Measurements from ENCODE around the gene NMT2. TPM values are rescaled to one million over a fixed set of nuclear protein-coding genes. Genes with fewer than 3 reads are reported as not detected.

The NMT2 gene
- total and polyA plus RNA-seq, 12 donors: 3.4 to 31.4 (median 7.3) TPM

DNA sequence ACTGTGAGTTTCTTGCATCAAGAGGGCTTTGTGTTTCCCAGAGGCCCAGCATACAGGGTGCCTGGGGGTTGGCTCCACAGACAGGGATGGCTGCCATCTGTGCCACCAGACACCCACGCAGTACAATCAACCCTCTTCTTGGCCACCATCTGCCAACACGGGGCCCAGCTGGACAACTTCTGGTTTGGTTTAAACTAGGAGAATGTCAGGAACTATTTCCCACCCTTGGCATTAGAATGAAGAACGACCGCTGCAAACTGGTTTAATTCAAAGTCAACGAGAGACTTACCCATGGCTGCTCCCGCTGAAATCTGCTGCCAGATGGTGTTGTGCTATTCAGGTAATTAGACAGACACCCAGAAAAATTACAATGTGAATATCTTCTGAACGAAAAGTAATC lies 27.8 kb downstream of the NMT2 start:
- Histone ChIP-seq H3K27me3 (no peaks in the 10 kb centered on the region), H3K4me3 (no peak overlapping the region), H3K9me3 (replicated peaks in 1 of 3) (no peaks in the 10 kb centered on the region), H3K36me3 (replicated peaks in 1 of 2) (no peaks in the 10 kb centered on the region), H3K4me1 (replicated peaks in 1 of 2) (no peaks in the 10 kb centered on the region), H3K27ac (no peak overlapping the region)
- DNase-seq: peak in 1 of 7 donors; percentile 29
- TF ChIP-seq POLR2A (IDR thresholded peaks at IDR 0.05): no peak
- TF ChIP-seq CTCF (IDR thresholded peaks at IDR 0.05): no peak
- intact Hi-C loops (cut with DNase I): no loop called here
- 90 to 97% (median 92%) methylated on average over 6 to 7 of the region's 7 CpGs for WGBS, 4 donors

DNA sequence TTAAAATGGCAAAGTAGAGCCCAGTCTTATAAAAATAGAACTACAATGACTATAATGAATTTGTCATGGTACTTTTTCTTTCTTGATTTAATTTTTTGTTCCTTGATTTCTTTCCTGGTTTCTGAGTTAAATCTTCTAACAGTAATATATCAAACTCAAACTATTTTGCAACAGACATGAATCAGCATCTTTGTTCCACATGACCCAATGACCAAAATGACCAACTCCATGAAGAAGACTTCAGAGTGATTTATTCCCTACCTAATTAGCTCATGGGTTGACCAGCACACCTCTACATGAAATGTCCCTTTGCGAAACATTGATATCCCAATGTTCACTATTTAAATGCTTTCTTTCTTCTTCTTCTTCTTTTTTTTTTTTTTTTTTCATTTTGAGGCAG lies 30.9 kb downstream of the NMT2 start:
- Histone ChIP-seq H3K4me3 (no peak overlapping the region), H3K36me3 (replicated peaks in 1 of 2) (peaks cover 0 to 19% of the 10 kb centered on the region in 2 donors), H3K27me3 (no peaks in the 10 kb centered on the region), H3K27ac (no peak overlapping the region), H3K4me1 (replicated peaks in 1 of 2) (no peaks in the 10 kb centered on the region), H3K9me3 (replicated peaks in 1 of 3) (no peaks in the 10 kb centered on the region)
- no peak for TF ChIP-seq POLR2A (IDR thresholded peaks at IDR 0.05)
- no peak for TF ChIP-seq CTCF (IDR thresholded peaks at IDR 0.05)
- intact Hi-C loops (cut with DNase I): no loop called here
- WGBS, 4 donors: 91 to 100% (median 100%) methylated on average over 1 of the region's 1 CpG
- no peak for DNase-seq

DNA sequence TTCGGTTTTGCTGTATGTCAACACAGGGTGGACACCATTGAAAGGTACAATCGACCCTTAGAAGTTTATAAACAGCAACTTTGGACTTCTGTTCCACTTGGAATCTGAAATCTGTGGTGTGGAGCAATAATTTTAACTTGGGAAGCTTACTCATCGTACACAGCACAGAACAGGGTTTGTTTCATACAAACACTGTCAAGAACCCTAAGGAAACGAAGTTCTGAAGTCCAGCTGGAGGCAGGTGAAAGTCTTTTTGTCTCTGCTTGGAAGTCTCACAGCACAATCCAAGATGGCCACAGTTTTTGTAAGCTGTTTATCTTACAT lies 31.5 kb downstream of the NMT2 start:
- no peak for DNase-seq
- Histone ChIP-seq H3K36me3 (replicated peaks in 1 of 2) (peaks cover 0 to 25% of the 10 kb centered on the region in 2 donors), H3K27me3 (no peaks in the 10 kb centered on the region), H3K4me1 (replicated peaks in 1 of 2) (no peaks in the 10 kb centered on the region), H3K27ac (no peak overlapping the region), H3K4me3 (no peak overlapping the region), H3K9me3 (replicated peaks in 1 of 3) (no peaks in the 10 kb centered on the region)
- intact Hi-C loops (cut with DNase I): no loop called here
- TF ChIP-seq CTCF (IDR thresholded peaks at IDR 0.05) (no peak), POLR2A (IDR thresholded peaks at IDR 0.05) (no peak)
- 61 to 89% (median 85%) methylated on average over 4 of the region's 4 CpGs for WGBS, 4 donors

- no peak overlapping the region for H3K4me3 ChIP-seq
- 89 to 96% (median 95%) methylated on average over 11 of the region's 11 CpGs for WGBS, 4 donors
- H3K4me1 ChIP-seq (replicated peaks in 1 of 2): no peaks in the 10 kb centered on the region
- no peak for TF ChIP-seq CTCF (IDR thresholded peaks at IDR 0.05)
- TF ChIP-seq POLR2A (IDR thresholded peaks at IDR 0.05): no peak
- H3K36me3 ChIP-seq (replicated peaks in 1 of 2): peaks cover 0 to 25% of the 10 kb centered on the region in 2 donors
- no peak for DNase-seq
- no peaks in the 10 kb centered on the region for H3K27me3 ChIP-seq
- H3K9me3 ChIP-seq (replicated peaks in 1 of 3): no peaks in the 10 kb centered on the region
- no peak overlapping the region for H3K27ac ChIP-seq
- intact Hi-C loops (cut with DNase I): no loop called here
Measured at GRCh38 chr10:15136129-15137035, 32.1 kb downstream of the NMT2 start.
